ENCODE results near the gene LRIG1.

The LRIG1 gene

GRCh38 chr3:66500576-66501482, at the start of gene LRIG1:
Gene LRIG1, minus strand, starts transcription at chr3:66501022. Its CDS starts 615 bp downstream, at chr3:66500407.
- no peak for TF ChIP-seq CTCF (IDR thresholded peaks at IDR 0.05; ENCODE audit: low read length, missing control alignments)
- peak; percentile 98 for DNase-seq (ENCODE audit: low read depth)
- peak within 1 kb of the TSS; percentile 80 for H3K4me3 ChIP-seq (replicated peaks; ENCODE audit: low read depth, low read length)

GRCh38 chr3:66544619-66545429, 44.0 kb upstream of the LRIG1 start:
- TF ChIP-seq CTCF (IDR thresholded peaks at IDR 0.05; ENCODE audit: low read length, missing control alignments), result no peak
- no peak for DNase-seq (ENCODE audit: low read depth)

GRCh38 chr3:66542153-66542552, 41.3 kb upstream of the LRIG1 start:
- no peak for DNase-seq (ENCODE audit: low read depth)
- no peak overlapping the region for H3K4me3 ChIP-seq (replicated peaks; ENCODE audit: low read depth, low read length)
- TF ChIP-seq CTCF (IDR thresholded peaks at IDR 0.05; ENCODE audit: low read length, missing control alignments), result no peak

More at GRCh38 chr3:66544619-66545429, 44.0 kb upstream of the LRIG1 start:
- H3K4me3 ChIP-seq (replicated peaks; ENCODE audit: low read depth, low read length), result no peak overlapping the region

GRCh38 chr3:66539466-66539989, 38.7 kb upstream of the LRIG1 start:
- no peak overlapping the region for H3K4me3 ChIP-seq (replicated peaks; ENCODE audit: low read depth, low read length)
- DNase-seq (ENCODE audit: low read depth), result no peak
- TF ChIP-seq CTCF (IDR thresholded peaks at IDR 0.05; ENCODE audit: low read length, missing control alignments), result no peak

GRCh38 chr3:66538390-66538789, 37.6 kb upstream of the LRIG1 start:
- no peak overlapping the region for H3K4me3 ChIP-seq (replicated peaks; ENCODE audit: low read depth, low read length)
- TF ChIP-seq CTCF (IDR thresholded peaks at IDR 0.05; ENCODE audit: low read length, missing control alignments), result no peak
- no peak for DNase-seq (ENCODE audit: low read depth)

- no peak overlapping the region for H3K4me3 ChIP-seq (replicated peaks; ENCODE audit: low read depth, low read length)
- no peak for TF ChIP-seq CTCF (IDR thresholded peaks at IDR 0.05; ENCODE audit: low read length, missing control alignments)
- no peak for DNase-seq (ENCODE audit: low read depth)
Measured at GRCh38 chr3:66537735-66538134, 36.9 kb upstream of the LRIG1 start.
